Pancreas (tissue), 10 donors: Measurements from ENCODE around the gene SLC25A5. TPM values are rescaled to one million over a fixed set of nuclear protein-coding genes. Genes with fewer than 3 reads are reported as not detected.

Experiments
- ATAC-seq, 4 donors: fragments of 200-7000 bp; cut with Tn5 transposase; one replicate each; pipeline versions ENCODE4 v1.8.0 to v1.9.1; 2020; ENCODE audit warnings: mild to moderate bottlenecking in 4 of 4, moderate library complexity in 4 of 4
- DNase-seq, 6 donors: peaks; one replicate each; pipeline ENCODE4 v3.0.0-alpha.2; 2020
- FAIRE-seq: peaks from 2 replicates; lab custom pipeline; 2012; peaks lifted over from hg19 to GRCh38; lab: Jason Lieb, UNC
- H3K27ac ChIP-seq, 4 donors: fragments of 200-600 bp; sonication (generic); 1 replicate in 3 of 4; 2 replicates in 1 of 4; pipeline versions ENCODE4 v1.5.0 to v1.8.0; 2020
- H3K27me3 ChIP-seq, 4 donors: fragments of 200-600 bp; one replicate each; pipeline ENCODE4 v1.8.0; 2021
- H3K36me3 ChIP-seq, 3 donors: fragments of 200-600 bp; sonication (generic) in 1 of 3; one replicate each; pipeline versions ENCODE4 v1.5.0 to v1.8.0; 2020 to 2021
- H3K4me1 ChIP-seq, 3 donors: fragments of 200-600 bp; one replicate each; pipeline ENCODE4 v1.8.0; 2021
- H3K4me3 ChIP-seq, 4 donors: fragments of 200-600 bp; sonication (generic) in 2 of 4; one replicate each; pipeline versions ENCODE4 v1.5.0 to v1.8.0; 2020 to 2021
- H3K9me3 ChIP-seq, 4 donors: fragments of 200-600 bp; one replicate each; pipeline ENCODE4 v1.8.0; 2021
- CTCF ChIP-seq, 4 donors: fragments of 200-600 bp; sonication (generic) in 3 of 4; IDR thresholded peaks; one replicate each; pipeline versions ENCODE4 v1.5.0 to v1.8.0; 2021; ENCODE audit warnings: antibody characterized with exemption in 4 of 4
- WGBS, 2 donors: extraction: QIAGEN DNeasy Blood & Tissue Kit; methylation state at CpG; one replicate each; pipeline ENCODE4 v1.1.7; 2013; 5-methylcytosine and 5-hydroxymethylcytosine counted together
- intact Hi-C, 3 donors: fragments of 100-400 bp; cut with DNase I; formaldehyde crosslinking; loops; one replicate each; pipeline versions ENCODE4 v1.11.1 to v1.14.2; 2022
- polyA plus RNA-seq, 2 donors: library from polyadenylated mRNA; stranded (reverse); fragments of 200-250 nt; gene quantifications; one replicate each; pipeline ENCODE4 v1.2.3, GENCODE V29; 2013
- total RNA-seq, 6 donors: library from RNA; stranded (reverse); fragmentation: NEBNext Ultra II Directional in 4 of 6; extraction: Animal tissue kit (Norgen Biotek cat#: 25700) in 4 of 6; gene quantifications; one replicate each; pipeline versions ENCODE4 v1.2.1 to v1.2.4, GENCODE V29; 2021 to 2023
- donor health status: healthy with polysubstance abuse.
- donor health status: DM: no; HTN: no; CAD: no; lungs with moderate emphysema.
- donor health status: DM: no; HTN: no; CAD: no.
- donor health status: control.
- donor health status: control.
- donor health status: Bipolar disorder and iron deficiency.
- donor health status: DM: yes; HTN: yes; CAD: no.
- donor health status: DM: no; HTN: no; CAD: no.
- donor health status: DM: no; HTN: no; CAD: no.
- donor health status: DM: yes; HTN: yes; CAD: no.

SLC25A5 gene
- total and polyA plus RNA-seq, 8 donors = 112 to 462 (median 273) TPM

DNA sequence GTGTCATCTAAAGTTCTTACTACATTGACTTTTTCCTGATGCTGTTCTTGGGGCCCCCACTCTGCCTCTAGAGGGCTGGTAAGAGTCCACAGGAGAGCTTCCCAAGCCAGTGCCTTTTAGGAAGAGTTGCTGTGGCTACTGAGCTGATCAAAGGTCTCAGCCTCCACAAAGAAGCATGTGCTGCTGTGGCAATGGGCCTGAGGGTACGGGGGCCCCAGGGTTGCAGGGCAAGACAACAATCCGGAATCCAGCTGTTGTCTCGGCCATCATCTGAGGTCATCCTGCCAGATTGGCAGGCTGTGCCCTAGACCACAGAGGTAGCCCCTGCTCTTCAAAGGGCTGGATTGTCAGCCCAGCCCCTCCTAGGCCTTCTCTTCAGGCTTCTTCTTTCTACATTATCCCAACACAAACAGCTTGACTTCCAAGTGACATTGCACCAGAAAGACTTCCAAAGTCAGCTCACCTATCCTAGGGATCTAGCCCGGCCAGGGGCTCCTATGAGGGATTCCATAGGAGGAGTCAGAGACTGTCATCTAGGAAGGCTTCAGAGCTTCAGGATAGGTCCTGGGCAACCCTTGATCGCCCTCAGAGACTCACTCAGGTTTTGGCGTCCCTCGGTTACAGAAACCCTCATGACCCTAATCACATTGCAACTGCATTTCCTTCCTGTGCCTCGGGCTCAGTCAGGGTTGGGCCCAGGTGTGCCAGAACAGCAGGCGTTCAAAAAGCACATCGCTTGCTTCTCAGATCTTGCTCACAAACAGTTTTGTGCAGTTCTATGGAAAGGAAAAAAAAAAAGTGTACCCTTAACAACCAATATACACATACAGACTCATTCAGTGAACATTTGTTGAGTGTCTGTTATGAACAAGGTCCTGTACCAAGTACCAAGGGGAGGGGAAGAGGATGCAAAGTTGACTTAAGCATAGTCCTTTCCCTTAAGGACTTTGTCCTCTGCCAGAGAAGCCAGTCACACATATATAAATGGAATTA lies 27.8 kb downstream of the SLC25A5 start:
- WGBS, 2 donors = 73 to 83% methylated on average over 10 of the region's 10 CpGs
- DNase-seq = no peak
- Histone ChIP-seq H3K4me1 (no peaks in the 10 kb centered on the region), H3K4me3 (no peak overlapping the region), H3K9me3 (no peaks in the 10 kb centered on the region), H3K27me3 (no peaks in the 10 kb centered on the region), H3K27ac (no peak overlapping the region), H3K36me3 (no peaks in the 10 kb centered on the region)
- no peak for FAIRE-seq
- intact Hi-C loops = no loop called here
- TF ChIP-seq CTCF (IDR thresholded peaks at IDR 0.05) = no peak
- ATAC-seq = no peak

DNA sequence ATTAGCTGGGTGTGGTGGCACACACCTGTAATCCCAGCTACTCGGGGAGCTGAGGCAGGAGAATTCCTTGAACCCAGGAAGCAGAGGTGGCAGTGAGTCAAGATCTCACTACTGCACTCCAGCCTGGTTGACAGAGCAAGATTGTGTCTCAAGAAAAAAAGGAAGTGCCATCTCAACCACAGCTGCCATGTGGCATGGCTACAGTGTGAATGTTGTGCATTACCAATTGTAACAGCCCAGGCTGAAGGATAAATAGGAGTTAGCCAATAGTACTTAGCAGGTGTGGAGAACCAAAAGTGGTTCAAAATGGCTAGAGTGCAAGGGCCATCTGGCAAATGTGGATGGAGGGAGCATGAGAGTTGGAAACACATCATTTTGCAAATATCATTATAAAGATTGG lies 28.9 kb downstream of the SLC25A5 start:
- DNase-seq = no peak
- intact Hi-C loops = no loop called here
- no peak for ATAC-seq
- Histone ChIP-seq H3K4me3 (no peak overlapping the region), H3K9me3 (no peaks in the 10 kb centered on the region), H3K27me3 (no peaks in the 10 kb centered on the region), H3K4me1 (peaks cover 0 to under 1% (median 0%) of the 10 kb centered on the region in 3 donors), H3K36me3 (no peaks in the 10 kb centered on the region), H3K27ac (no peak overlapping the region)
- FAIRE-seq = no peak
- TF ChIP-seq CTCF (IDR thresholded peaks at IDR 0.05) = no peak
- 56 to 57% methylated on average over 1 of the region's 1 CpG for WGBS, 2 donors

DNA sequence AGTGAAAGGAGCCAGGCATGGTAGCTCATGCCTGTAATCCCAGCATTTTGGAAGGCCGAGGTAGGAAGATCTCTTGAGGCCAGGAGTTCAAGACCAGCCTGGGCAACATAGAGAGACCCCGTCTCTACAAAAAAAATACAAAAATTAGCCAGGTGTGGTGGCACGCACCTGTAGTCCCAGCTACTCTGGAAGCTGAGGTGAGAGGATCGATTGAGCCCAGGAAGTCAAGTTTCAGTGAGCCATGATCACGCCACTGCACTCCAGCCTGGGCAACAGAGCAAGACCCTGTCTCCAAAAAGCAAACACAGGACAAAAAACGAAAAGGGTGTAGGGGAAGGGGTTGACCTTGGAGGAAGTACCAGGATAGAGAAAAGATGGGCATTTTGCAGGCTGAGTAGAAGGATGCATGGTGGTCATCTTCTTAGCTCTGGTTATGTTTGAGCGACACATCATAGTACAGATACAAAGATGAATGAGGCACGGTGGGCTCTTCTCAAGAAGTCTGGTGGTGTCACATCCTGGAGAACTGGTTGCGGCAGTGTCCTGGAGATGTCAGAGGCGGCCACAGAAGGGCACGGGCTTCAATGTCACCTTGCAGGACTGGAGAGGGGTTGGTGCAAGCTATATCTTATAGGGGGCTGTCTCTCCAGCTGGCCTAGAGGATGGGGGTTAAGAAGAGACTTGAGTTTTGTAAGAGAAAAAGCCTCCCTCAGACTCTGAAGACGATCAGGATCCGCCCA lies 32.0 kb downstream of the SLC25A5 start:
- no peak overlapping the region for H3K27ac ChIP-seq
- H3K4me1 ChIP-seq = peaks cover 0 to 6% (median 3%) of the 10 kb centered on the region in 3 donors
- intact Hi-C loops = no loop called here
- FAIRE-seq (no peak), DNase-seq (no peak), ATAC-seq (no peak)
- H3K36me3 ChIP-seq = no peaks in the 10 kb centered on the region
- TF ChIP-seq CTCF (IDR thresholded peaks at IDR 0.05) = no peak
- no peaks in the 10 kb centered on the region for H3K27me3 ChIP-seq
- no peaks in the 10 kb centered on the region for H3K9me3 ChIP-seq
- 65 to 79% methylated on average over 13 of the region's 13 CpGs for WGBS, 2 donors
- no peak overlapping the region for H3K4me3 ChIP-seq

GRCh38 chrX:119501511-119502148 lies 33.4 kb downstream of the SLC25A5 start:
- no peaks in the 10 kb centered on the region for H3K36me3 ChIP-seq
- ATAC-seq (no peak), DNase-seq (no peak), FAIRE-seq (no peak)
- H3K27ac ChIP-seq = peak overlapping the region in 2 of 4 donors; percentile 64 to 76
- no peak overlapping the region for H3K4me3 ChIP-seq
- no peaks in the 10 kb centered on the region for H3K9me3 ChIP-seq
- 81 to 85% methylated on average over 7 of the region's 7 CpGs for WGBS, 2 donors
- H3K4me1 ChIP-seq = peaks cover 0 to 6% (median 3%) of the 10 kb centered on the region in 3 donors
- TF ChIP-seq CTCF (IDR thresholded peaks at IDR 0.05) = no peak
- intact Hi-C loops = no loop called here
- no peaks in the 10 kb centered on the region for H3K27me3 ChIP-seq
